OCI-M1 (cell line): ENCODE results near the gene EEF1B2.
"Not testable (repeated sequence)": the region's sequence is repeated elsewhere in the genome, so short reads cannot be mapped to it uniquely, and the experiment has no call there.

Experiments
- DNase-seq: peaks from one replicate; lab custom pipeline; 2025; lab: John Stamatoyannopoulos, UW

EEF1B2 gene

GRCh38 chr2:206159346-206160124, at the start of gene EEF1B2, which contains the start of gene NDUFS1:
TSS of gene EEF1B2 (plus strand) at chr2:206159895. CDS start at chr2:206159980, 85 bp downstream.
TSS of gene NDUFS1 (minus strand) at chr2:206159444. CDS start at chr2:206153678, 5,766 bp downstream.
- peak; percentile 98 for DNase-seq

- DNase-seq = no peak
Observed at GRCh38 chr2:206112108-206112507, 47.6 kb upstream of the EEF1B2 start.

DNA sequence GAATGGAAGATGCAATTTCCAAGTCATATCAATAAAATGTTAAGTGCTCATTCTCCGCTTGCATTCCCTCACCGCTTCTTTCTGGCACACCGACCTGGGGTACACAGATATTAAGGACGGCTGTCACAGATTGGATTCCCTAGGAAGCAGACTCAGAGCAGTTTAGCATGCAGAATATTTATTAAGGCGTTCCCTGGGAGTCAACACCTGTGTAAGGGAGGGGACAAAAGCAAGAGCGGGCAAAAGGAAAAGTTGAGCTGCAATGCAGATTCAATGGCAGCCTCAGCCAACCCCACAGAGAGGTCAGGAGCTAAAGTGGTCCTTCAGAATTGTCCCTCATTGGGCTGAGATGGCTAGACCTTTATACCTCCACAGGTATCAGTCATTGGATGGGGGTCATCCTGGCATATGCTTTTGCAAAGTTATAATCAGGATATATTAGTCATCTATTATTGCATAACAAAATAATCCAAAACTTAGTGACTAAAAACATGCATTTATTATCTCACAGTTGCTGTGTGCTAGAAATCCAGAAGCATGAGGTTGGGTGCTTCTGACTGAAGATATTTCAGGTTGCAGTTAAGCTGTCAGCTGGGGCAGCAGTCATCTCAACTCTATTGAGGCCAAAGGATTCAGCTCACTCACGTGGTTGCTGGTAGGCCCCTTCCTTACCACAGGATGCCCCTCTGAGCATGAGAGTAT, 46.7 kb upstream of the EEF1B2 start:
- DNase-seq = no peak

GRCh38 chr2:206115026-206115578, 44.6 kb upstream of the EEF1B2 start:
- no peak for DNase-seq

- DNase-seq = no peak
Observed at GRCh38 chr2:206116278-206116677, 43.4 kb upstream of the EEF1B2 start.

DNA sequence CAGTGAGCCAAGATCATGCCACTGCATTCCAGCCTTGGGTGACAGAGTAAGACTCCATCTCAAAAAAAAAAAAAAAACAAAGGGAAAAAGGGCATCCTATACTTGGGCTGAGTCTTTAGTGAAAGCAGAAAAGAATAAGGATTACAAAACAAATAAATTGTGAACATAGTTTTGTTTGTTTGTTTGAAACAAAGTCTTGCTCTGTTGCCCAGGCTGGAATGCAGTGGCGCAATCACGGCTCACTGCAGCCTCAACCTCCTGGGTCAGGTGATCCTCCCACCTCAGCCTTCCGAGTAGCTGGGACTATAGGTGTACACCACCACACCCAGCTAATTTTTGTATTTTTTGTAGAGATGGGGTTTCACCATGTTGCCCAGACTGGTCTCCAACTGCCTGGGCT, 37.1 kb upstream of the EEF1B2 start:
- not testable (repeated sequence) for DNase-seq

GRCh38 chr2:206125901-206126300, 33.8 kb upstream of the EEF1B2 start:
- no peak for DNase-seq

GRCh38 chr2:206127656-206128055, 32.0 kb upstream of the EEF1B2 start:
- DNase-seq = no peak

- DNase-seq = no peak
Observed at GRCh38 chr2:206143451-206143850, 16.2 kb upstream of the EEF1B2 start.

DNA sequence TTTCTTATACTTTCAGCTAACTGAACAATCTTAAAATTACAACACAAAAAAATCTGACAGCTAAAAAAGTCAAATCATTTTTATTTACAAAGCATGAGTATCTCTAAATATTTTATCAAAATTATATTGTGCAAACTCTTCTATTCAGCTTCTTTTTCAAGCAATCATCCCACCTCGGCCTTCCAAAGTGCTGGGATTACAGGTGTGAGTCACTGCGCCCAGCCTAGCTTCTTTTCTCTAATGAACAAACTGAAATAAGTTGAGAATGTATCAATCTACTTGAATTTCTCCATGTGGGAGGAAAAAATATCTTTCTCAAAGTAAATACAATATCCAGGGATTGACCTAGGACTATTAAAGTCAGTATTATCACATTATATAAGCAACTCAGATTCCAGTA, 15.3 kb upstream of the EEF1B2 start:
- DNase-seq = no peak

DNA sequence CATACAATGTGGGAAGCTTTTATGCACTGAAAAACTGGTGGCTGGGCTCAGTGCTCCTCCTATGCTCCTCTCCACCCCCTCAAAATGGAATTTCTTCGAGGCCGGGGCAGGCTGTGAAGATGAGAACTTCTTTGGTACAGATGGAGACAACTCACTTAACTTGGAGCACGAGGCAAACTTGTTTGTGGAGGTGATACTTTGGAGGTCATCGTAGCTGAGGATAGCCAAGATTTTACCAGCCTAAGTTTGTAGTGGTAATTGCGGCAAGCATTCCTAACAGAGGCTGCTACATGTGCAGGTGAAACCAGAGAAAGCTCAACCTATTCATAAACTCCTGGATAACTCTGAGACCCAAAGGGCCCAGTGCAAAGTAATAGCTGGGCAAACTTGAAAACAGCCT, 14.0 kb upstream of the EEF1B2 start:
- DNase-seq = no peak

GRCh38 chr2:206149330-206149729, 10.4 kb upstream of the EEF1B2 start:
- DNase-seq = no peak

- no peak for DNase-seq
Observed at GRCh38 chr2:206150168-206150567, 9.5 kb upstream of the EEF1B2 start.

DNA sequence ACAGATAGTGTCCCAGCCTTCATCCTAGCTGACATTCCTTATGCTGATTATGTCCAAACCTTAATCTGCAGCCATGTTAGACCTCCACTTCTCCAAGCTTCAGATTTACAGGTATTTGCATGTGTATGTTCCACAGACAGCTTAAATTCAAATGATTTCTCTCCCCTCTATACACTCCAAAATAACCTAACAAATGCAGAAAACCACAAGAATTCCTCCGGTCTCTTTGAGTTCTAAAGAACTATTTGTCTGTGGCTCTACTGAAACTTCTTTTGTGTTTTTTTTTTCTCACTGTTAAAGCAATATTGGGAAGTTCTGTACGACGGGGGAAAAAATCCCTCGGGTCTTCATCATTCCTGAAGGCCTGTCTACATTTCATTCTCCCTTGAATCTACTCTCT, 9.1 kb upstream of the EEF1B2 start:
- no peak for DNase-seq

DNA sequence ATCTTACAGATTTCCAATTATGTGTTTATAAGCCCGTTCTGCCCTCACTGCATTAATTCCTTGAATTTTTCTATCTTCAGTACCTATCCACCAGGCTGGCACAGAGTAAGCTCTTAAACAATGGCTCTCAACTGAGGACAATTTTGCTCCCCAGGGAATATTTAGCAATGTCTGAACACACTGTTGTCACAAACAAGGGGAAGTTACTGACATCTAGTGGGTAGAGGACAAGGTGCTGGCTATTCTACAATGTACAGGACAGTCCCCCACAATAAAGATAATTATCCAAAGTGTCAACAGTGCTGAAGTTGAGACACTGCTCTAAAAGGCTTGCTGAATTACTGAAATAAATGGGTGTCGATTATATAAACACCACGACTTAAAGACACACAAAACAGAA, 5.5 kb upstream of the EEF1B2 start:
- peak; percentile 47 for DNase-seq

- DNase-seq = not testable (repeated sequence)
Observed at GRCh38 chr2:206157014-206157413, 2.7 kb upstream of the EEF1B2 start.

- peak; percentile 59 for DNase-seq
Observed at GRCh38 chr2:206158563-206159345, 941 bp upstream of the EEF1B2 start.

DNA sequence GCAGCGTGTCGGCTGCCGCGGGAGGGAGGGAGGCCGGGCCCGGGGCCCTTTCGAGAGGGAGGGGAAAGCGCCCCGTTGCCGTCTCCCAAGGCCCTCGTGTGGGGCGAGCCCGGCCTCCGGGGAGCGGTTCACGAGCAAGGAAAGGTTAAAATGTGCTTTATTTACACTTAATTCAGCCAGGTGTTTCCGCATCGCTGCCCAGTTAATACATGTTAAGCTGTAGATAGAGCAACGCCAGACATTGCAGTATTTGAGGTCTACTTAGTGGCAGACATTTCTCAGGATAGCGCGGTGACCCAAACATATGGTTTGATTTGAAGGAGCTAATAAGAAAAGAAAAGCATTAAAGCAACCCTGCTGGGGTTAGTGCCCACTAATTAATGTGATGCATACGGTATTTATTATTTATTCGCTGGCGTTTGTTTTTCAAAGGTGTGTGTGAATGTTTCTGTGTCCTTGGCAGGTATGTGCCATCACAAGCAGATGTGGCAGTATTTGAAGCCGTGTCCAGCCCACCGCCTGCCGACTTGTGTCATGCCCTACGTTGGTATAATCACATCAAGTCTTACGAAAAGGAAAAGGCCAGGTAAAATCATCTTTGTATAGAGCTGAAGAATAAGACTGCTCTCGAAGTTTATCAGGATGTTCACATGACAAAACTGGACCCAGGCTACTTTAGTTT, 571 bp downstream of the EEF1B2 start:
- DNase-seq = no peak

DNA sequence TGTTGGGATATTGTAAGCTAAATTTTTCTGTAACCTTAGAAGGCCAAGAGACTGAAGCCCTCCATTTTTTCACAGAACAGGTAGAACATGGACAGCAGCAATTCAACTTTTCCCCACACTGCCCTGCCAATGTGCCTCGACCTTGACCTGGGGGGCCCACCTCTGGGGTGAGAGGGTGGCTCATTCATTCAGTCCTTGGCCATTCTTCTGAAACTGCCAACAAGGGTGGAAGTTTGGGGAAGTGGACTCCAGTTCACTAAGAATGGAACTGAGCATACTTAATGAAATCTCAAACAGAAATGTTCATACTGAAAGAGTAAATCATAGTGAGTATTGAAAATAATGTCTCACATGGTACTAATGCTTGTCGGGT, 1.1 kb downstream of the EEF1B2 start:
- no peak for DNase-seq

- DNase-seq = not testable (repeated sequence)
Observed at GRCh38 chr2:206162401-206162800, 2.7 kb downstream of the EEF1B2 start.

DNA sequence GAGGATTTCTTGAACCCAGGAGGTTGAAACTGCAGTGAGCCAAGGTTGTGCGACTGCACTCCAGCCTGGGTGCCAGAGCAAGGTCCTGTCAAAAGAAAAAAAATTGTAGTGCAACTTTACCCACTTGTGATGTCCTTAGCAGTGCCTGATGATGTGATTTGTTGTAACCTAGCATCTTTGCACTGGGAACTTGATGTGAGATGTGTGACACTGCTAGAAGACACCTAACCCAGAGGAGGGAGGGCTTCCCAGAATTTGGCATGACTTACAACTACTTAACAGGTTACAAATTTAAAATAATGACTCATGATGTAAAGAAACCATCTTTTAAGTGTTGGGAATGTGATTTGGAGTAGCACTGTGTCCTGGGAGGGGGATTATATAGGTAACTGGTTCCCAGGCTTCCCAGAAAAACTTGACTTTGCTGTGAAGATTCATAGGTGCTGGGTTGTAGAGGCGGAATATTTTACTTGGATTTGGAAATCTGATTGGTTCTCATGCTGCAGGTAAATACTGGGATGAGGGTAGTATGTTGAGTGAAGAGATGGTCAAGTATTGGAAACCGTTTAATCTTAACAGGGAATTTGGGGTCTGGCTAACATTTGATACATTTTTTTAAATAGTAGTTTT, 3.7 kb downstream of the EEF1B2 start:
- DNase-seq = no peak
